HEK293 (cell line): Measurements from ENCODE around the gene SNUPN.

Experiments used
- CTCF ChIA-PET: fragments of 350-600 bp; formaldehyde crosslinking; extraction: SDS; loops from one replicate; lab custom pipeline; 2021; ENCODE audit warnings: antibody characterized with exemption; lab: Yijun Ruan, JAX
- POLR2A ChIA-PET: fragments of 300-600 bp; formaldehyde crosslinking; extraction: SDS; loops from one replicate; lab custom pipeline; 2020; ENCODE audit warnings: antibody characterized with exemption, inconsistent platforms; lab: Yijun Ruan, JAX
- H3K27ac ChIP-seq: fragments of 200-500 bp; sonication (Bioruptor generic); 2 replicates; pipeline ENCODE4 v1.5.1; 2014; ENCODE audit warnings: low read depth, low read length, control low read depth, inconsistent platforms; ENCODE audit errors: extremely low read depth
- H3K36me3 ChIP-seq, 2 experiments: fragments of 200-500 bp in 1 of 2; sonication (Bioruptor generic) in 1 of 2; 1 replicate in 1 of 2; 2 replicates in 1 of 2; pipeline ENCODE4 v1.5.1; 2014 to 2017; ENCODE audit warnings: inconsistent platforms in 2 of 2, low read length in 2 of 2; ENCODE audit not compliant: control insufficient read depth in 2 of 2, insufficient read depth in 1 of 2
- H3K4me1 ChIP-seq: fragments of 200-500 bp; sonication (Bioruptor generic); 2 replicates; pipeline ENCODE4 v1.5.1; 2014; ENCODE audit warnings: mild to moderate bottlenecking, low read length, inconsistent platforms; ENCODE audit not compliant: control insufficient read depth, insufficient read depth
- H3K4me3 ChIP-seq: 2 replicates; pipeline ENCODE4 v1.5.1; 2011; ENCODE audit warnings: low read depth, mild to moderate bottlenecking, control low read depth, low read length, moderate library complexity
- H3K9me3 ChIP-seq: fragments of 200-500 bp; sonication (Bioruptor generic); 2 replicates; pipeline ENCODE4 v1.5.1; 2014; ENCODE audit warnings: low read depth, low read length, inconsistent platforms; ENCODE audit not compliant: control insufficient read depth, insufficient read depth
- BCL11B ChIP-seq: fragments of 450-650 bp; formaldehyde crosslinking; IDR thresholded peaks from 2 replicates; pipeline ENCODE4 v1.5.1; 2016; ENCODE audit warnings: low read depth, missing biosample characterization, missing genetic modification characterization
- GLI4 ChIP-seq: fragments of 450-650 bp; formaldehyde crosslinking; IDR thresholded peaks from 2 replicates; pipeline ENCODE4 v1.5.1; 2016; ENCODE audit warnings: missing biosample characterization, missing genetic modification characterization
- MYNN ChIP-seq: fragments of 450-650 bp; formaldehyde crosslinking; IDR thresholded peaks from 2 replicates; pipeline ENCODE4 v1.5.1; 2016; ENCODE audit warnings: missing biosample characterization, missing genetic modification characterization, borderline replicate concordance
- SP2 ChIP-seq: fragments of 450-650 bp; formaldehyde crosslinking; IDR thresholded peaks from 2 replicates; pipeline ENCODE4 v1.5.1; 2016; ENCODE audit warnings: missing biosample characterization, missing genetic modification characterization
- TRIM28 ChIP-seq: IDR thresholded peaks from 2 replicates; pipeline ENCODE4 v1.6.1; 2011; ENCODE audit warnings: low read length, control low read depth, borderline replicate concordance
- ZBTB1 ChIP-seq: fragments of 450-650 bp; formaldehyde crosslinking; IDR thresholded peaks from 2 replicates; pipeline ENCODE4 v1.5.1; 2016; ENCODE audit warnings: missing biosample characterization, missing genetic modification characterization
- ZIC2 ChIP-seq: fragments of 450-650 bp; formaldehyde crosslinking; IDR thresholded peaks from 2 replicates; pipeline ENCODE4 v1.5.1; 2016; ENCODE audit warnings: missing biosample characterization, missing genetic modification characterization
- ZNF155 ChIP-seq: fragments of 450-650 bp; formaldehyde crosslinking; IDR thresholded peaks from 2 replicates; pipeline ENCODE4 v1.5.1; 2016; ENCODE audit warnings: missing biosample characterization, missing genetic modification characterization
- ZNF239 ChIP-seq: fragments of 450-650 bp; formaldehyde crosslinking; IDR thresholded peaks from 2 replicates; pipeline ENCODE4 v1.5.1; 2016; ENCODE audit warnings: missing biosample characterization, missing genetic modification characterization
- ZNF292 ChIP-seq: fragments of 450-650 bp; formaldehyde crosslinking; IDR thresholded peaks from 2 replicates; pipeline ENCODE4 v1.5.1; 2016; ENCODE audit warnings: low read depth, missing biosample characterization, missing genetic modification characterization, borderline replicate concordance
- ZNF311 ChIP-seq: fragments of 450-650 bp; formaldehyde crosslinking; IDR thresholded peaks from 2 replicates; pipeline ENCODE4 v1.5.1; 2017; ENCODE audit warnings: missing biosample characterization, missing genetic modification characterization, borderline replicate concordance
- ZNF558 ChIP-seq: fragments of 450-650 bp; formaldehyde crosslinking; IDR thresholded peaks from 2 replicates; pipeline ENCODE4 v1.5.1; 2016; ENCODE audit warnings: missing biosample characterization, missing genetic modification characterization
- ZNF621 ChIP-seq: fragments of 450-650 bp; formaldehyde crosslinking; IDR thresholded peaks from 2 replicates; pipeline ENCODE4 v1.5.1; 2017; ENCODE audit warnings: missing biosample characterization, missing genetic modification characterization
- ZNF654 ChIP-seq: fragments of 450-650 bp; formaldehyde crosslinking; IDR thresholded peaks from 2 replicates; pipeline ENCODE4 v1.5.1; 2016; ENCODE audit warnings: low read depth, missing biosample characterization, missing genetic modification characterization
- ZNF768 ChIP-seq: fragments of 450-650 bp; formaldehyde crosslinking; IDR thresholded peaks from 2 replicates; pipeline ENCODE4 v1.5.1; 2018; ENCODE audit warnings: missing biosample characterization, mild to moderate bottlenecking, missing genetic modification characterization
- ZSCAN23 ChIP-seq: fragments of 450-650 bp; formaldehyde crosslinking; IDR thresholded peaks from 2 replicates; pipeline ENCODE4 v1.5.1; 2016; ENCODE audit warnings: missing biosample characterization, missing genetic modification characterization
- TF ChIP-seq, protein P1 (sequence below): fragments of 450-650 bp; formaldehyde crosslinking; IDR thresholded peaks from 2 replicates; pipeline ENCODE4 v1.5.1; 2016; ENCODE audit warnings: missing biosample characterization, missing genetic modification characterization
- TF ChIP-seq, protein P2 (sequence below): fragments of 450-650 bp; formaldehyde crosslinking; IDR thresholded peaks from 2 replicates; pipeline ENCODE4 v1.5.0; 2017; ENCODE audit warnings: missing biosample characterization, missing genetic modification characterization, borderline replicate concordance
- TF ChIP-seq, protein P3 (sequence below): fragments of 450-650 bp; formaldehyde crosslinking; IDR thresholded peaks from 2 replicates; pipeline ENCODE4 v1.5.1; 2017; ENCODE audit warnings: missing biosample characterization, missing genetic modification characterization
- TF ChIP-seq, protein P4 (sequence below): fragments of 450-650 bp; formaldehyde crosslinking; IDR thresholded peaks from 2 replicates; pipeline ENCODE4 v1.5.1; 2016; ENCODE audit warnings: missing biosample characterization, missing genetic modification characterization
- TF ChIP-seq, protein P5 (sequence below): fragments of 450-650 bp; formaldehyde crosslinking; IDR thresholded peaks from 2 replicates; pipeline ENCODE4 v1.5.1; 2016; ENCODE audit warnings: missing biosample characterization, missing genetic modification characterization

The SNUPN gene

DNA sequence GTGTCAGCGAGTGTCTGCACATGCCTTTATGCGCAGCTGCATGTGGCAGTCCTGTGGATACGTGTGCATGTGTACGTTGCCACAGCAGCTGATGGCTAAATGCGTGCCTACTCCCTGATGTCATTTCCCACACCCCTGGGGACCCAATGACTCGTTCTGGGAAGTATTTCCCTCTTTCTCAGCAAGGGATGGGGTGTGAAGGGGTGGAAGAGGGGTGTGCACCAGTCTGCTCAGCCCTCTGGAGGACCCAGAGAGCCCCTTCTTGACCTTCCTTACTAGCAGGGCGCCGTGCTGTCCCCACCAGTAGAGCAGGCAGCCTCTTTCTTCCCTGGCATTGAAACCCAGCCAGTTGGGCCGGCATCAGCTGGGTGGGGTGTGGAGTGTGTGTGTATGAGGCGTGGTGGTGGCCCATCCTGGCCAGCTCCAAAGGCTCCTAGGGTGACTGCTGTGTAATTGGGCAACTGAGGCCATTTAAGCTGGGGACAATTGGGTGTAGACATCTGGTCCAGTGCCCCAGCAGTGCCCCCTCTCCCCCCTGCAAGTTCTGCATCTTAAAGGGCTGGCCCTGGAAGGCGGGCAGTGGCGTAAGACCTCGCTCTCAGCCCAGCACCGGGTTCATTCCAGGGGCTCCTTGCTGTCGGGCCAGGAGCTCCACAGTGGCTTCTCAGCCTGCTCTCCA lies 41.4 kb upstream of the SNUPN start (continued):
- TF ChIP-seq ZNF621 (tag by site-specific recombination) (no peak), ZSCAN23 (no peak), ZIC2 (peak; percentile 64), BCL11B (tag by site-specific recombination) (no peak)
- TF ChIP-seq, protein P1, sequence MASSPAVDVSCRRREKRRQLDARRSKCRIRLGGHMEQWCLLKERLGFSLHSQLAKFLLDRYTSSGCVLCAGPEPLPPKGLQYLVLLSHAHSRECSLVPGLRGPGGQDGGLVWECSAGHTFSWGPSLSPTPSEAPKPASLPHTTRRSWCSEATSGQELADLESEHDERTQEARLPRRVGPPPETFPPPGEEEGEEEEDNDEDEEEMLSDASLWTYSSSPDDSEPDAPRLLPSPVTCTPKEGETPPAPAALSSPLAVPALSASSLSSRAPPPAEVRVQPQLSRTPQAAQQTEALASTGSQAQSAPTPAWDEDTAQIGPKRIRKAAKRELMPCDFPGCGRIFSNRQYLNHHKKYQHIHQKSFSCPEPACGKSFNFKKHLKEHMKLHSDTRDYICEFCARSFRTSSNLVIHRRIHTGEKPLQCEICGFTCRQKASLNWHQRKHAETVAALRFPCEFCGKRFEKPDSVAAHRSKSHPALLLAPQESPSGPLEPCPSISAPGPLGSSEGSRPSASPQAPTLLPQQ (tag by site-specific recombination) = peak; percentile 50; the same call in 1 of the 2 replicates
- TF ChIP-seq, protein P2, sequence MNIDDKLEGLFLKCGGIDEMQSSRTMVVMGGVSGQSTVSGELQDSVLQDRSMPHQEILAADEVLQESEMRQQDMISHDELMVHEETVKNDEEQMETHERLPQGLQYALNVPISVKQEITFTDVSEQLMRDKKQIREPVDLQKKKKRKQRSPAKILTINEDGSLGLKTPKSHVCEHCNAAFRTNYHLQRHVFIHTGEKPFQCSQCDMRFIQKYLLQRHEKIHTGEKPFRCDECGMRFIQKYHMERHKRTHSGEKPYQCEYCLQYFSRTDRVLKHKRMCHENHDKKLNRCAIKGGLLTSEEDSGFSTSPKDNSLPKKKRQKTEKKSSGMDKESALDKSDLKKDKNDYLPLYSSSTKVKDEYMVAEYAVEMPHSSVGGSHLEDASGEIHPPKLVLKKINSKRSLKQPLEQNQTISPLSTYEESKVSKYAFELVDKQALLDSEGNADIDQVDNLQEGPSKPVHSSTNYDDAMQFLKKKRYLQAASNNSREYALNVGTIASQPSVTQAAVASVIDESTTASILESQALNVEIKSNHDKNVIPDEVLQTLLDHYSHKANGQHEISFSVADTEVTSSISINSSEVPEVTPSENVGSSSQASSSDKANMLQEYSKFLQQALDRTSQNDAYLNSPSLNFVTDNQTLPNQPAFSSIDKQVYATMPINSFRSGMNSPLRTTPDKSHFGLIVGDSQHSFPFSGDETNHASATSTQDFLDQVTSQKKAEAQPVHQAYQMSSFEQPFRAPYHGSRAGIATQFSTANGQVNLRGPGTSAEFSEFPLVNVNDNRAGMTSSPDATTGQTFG (tag by site-specific recombination) = no peak

DNA sequence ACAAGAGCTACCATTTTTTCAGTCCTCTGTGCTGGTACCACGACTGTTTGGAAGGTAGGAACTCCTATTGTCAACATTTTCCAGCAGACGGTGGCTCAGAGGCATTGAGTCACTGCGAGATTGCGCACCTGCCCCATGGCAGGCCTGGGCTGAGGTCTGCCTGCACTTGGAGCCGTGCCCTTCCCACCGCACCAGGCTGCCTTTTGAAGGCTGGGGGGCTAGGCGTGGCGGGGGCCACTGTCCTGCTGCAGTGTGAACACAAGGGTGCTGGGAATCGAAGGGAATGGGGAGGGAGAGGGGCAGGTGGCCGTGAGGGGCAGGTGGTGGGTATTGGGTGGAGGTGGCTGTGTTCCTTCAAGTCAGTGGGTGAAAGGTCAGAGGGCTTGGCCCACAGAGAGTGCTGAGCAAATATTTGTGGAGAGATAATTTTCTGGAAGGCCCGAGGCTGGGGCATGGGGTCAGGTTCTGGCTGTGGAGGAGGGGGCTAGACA lies 38.5 kb upstream of the SNUPN start:
- CTCF ChIA-PET = interaction anchor here (1.2 kb wide), 1 partner anchor 17 kb away, joined by 5 read pairs; no protein-coding TSS in a partner anchor
- Histone ChIP-seq H3K27ac (no peak overlapping the region), H3K4me1 (no peaks in the 10 kb centered on the region), H3K9me3 (no peaks in the 10 kb centered on the region), H3K4me3 (no peak overlapping the region), H3K36me3 (peaks cover 0 to 3% of the 10 kb centered on the region in 2 experiments; a peak in 1 of 3 replicates)
- POLR2A ChIA-PET = interaction anchor here (0.6 to 1.3 kb wide), 2 partner anchors 17 to 24 kb away, joined by 3 to 7 read pairs; partner anchors contain the start of genes IMP3 and SNX33
- no peak for TF ChIP-seq ZNF155
- TF ChIP-seq, protein P3, sequence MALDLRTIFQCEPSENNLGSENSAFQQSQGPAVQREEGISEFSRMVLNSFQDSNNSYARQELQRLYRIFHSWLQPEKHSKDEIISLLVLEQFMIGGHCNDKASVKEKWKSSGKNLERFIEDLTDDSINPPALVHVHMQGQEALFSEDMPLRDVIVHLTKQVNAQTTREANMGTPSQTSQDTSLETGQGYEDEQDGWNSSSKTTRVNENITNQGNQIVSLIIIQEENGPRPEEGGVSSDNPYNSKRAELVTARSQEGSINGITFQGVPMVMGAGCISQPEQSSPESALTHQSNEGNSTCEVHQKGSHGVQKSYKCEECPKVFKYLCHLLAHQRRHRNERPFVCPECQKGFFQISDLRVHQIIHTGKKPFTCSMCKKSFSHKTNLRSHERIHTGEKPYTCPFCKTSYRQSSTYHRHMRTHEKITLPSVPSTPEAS (tag by site-specific recombination) = no peak
- TF ChIP-seq SP2 (tag by site-specific recombination) = no peak
- no peak for TF ChIP-seq ZNF558
- no peak for TF ChIP-seq GLI4 (tag by site-specific recombination)
- no peak for TF ChIP-seq ZNF768
- no peak for TF ChIP-seq ZNF292 (tag by site-specific recombination)
- TF ChIP-seq, protein P4, sequence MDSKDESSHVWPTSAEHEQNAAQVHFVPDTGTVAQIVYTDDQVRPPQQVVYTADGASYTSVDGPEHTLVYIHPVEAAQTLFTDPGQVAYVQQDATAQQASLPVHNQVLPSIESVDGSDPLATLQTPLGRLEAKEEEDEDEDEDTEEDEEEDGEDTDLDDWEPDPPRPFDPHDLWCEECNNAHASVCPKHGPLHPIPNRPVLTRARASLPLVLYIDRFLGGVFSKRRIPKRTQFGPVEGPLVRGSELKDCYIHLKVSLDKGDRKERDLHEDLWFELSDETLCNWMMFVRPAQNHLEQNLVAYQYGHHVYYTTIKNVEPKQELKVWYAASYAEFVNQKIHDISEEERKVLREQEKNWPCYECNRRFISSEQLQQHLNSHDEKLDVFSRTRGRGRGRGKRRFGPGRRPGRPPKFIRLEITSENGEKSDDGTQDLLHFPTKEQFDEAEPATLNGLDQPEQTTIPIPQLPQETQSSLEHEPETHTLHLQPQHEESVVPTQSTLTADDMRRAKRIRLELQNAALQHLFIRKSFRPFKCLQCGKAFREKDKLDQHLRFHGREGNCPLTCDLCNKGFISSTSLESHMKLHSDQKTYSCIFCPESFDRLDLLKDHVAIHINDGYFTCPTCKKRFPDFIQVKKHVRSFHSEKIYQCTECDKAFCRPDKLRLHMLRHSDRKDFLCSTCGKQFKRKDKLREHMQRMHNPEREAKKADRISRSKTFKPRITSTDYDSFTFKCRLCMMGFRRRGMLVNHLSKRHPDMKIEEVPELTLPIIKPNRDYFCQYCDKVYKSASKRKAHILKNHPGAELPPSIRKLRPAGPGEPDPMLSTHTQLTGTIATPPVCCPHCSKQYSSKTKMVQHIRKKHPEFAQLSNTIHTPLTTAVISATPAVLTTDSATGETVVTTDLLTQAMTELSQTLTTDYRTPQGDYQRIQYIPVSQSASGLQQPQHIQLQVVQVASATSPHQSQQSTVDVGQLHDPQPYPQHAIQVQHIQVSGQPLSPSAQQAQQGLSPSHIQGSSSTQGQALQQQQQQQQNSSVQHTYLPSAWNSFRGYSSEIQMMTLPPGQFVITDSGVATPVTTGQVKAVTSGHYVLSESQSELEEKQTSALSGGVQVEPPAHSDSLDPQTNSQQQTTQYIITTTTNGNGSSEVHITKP (tag by site-specific recombination) = no peak
- no peak for TF ChIP-seq ZNF654 (tag by site-specific recombination)
- TF ChIP-seq ZNF311 (tag by site-specific recombination) = no peak
- no peak for TF ChIP-seq MYNN (tag by site-specific recombination)
- no peak for TF ChIP-seq TRIM28
- TF ChIP-seq ZBTB1 (tag by site-specific recombination) = no peak
- TF ChIP-seq, protein P5, sequence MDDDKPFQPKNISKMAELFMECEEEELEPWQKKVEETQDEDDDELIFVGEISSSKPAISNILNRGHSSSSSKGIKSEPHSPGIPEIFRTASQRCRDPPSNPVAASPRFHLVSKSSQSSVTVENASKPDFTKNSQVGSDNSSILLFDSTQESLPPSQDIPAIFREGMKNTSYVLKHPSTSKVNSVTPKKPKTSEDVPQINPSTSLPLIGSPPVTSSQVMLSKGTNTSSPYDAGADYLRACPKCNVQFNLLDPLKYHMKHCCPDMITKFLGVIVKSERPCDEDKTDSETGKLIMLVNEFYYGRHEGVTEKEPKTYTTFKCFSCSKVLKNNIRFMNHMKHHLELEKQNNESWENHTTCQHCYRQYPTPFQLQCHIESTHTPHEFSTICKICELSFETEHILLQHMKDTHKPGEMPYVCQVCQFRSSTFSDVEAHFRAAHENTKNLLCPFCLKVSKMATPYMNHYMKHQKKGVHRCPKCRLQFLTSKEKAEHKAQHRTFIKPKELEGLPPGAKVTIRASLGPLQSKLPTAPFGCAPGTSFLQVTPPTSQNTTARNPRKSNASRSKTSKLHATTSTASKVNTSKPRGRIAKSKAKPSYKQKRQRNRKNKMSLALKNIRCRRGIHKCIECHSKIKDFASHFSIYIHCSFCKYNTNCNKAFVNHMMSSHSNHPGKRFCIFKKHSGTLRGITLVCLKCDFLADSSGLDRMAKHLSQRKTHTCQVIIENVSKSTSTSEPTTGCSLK (tag by site-specific recombination) = no peak
- no peak for TF ChIP-seq ZIC2
- TF ChIP-seq ZNF239 (tag by site-specific recombination) = no peak
